NCI-H1417 (cell line): Measurements from ENCODE around the gene ZNF821.
"Not testable (repeated sequence)": the region's sequence is repeated elsewhere in the genome, so short reads cannot be mapped to it uniquely, and the experiment has no call there.

Experiments
- DNase-seq, 3 experiments: peaks; one replicate each; lab custom pipeline; 2025; lab: John Stamatoyannopoulos, UW

ZNF821 gene

DNA sequence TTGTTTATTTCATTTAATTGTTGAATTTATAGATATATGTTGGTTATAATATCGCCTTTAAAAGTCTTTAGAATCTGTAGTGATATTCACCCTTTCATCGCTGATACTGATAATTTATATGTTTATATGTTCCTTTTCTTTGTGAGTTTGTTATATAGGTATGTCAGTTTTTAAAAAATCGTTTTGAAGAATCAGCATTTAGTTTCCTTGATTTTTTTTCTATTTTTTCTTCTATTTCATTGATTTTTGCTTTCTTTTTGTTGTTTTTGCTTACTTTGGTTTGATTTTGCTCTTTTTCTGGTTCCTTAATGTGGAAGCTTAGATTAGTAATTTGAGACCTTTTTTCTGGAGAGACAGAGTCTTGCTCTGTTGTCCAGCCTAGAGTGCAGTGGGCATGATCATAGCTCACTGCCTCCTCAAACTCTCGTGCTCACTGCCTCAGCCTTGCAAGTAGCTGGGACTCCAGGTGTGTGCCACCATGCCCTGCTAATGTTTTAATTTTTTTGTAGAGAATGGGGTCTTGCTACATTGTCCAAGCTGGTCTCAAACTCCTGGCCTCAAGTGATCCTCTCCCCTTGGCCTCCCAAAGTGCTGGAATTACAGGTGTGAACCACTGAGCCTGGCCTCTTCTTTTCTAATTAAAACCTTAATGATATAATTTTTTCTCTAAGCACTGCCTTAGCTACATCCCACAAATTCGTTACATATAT is 18.8 kb upstream of the ZNF821 start:
- no peak for DNase-seq

DNA sequence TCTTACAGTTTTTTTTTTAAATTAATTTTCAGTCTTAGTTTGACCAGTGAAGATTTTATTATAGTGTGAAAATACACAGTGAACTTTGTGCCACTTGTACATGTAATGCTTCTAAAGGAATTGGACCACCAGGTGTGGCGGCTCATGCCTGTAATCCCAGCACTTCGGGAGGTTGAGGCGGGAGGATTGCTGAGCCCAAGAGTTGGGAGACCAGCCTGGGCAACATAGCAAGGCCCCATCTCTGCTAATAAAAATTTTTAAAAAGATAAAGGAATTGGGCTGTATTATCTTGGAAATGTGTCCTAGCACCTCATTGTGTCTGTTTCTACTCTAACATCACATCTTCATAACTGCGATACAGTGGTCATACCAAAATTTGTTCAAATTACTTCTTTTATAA is 15.2 kb upstream of the ZNF821 start:
- no peak for DNase-seq

DNA sequence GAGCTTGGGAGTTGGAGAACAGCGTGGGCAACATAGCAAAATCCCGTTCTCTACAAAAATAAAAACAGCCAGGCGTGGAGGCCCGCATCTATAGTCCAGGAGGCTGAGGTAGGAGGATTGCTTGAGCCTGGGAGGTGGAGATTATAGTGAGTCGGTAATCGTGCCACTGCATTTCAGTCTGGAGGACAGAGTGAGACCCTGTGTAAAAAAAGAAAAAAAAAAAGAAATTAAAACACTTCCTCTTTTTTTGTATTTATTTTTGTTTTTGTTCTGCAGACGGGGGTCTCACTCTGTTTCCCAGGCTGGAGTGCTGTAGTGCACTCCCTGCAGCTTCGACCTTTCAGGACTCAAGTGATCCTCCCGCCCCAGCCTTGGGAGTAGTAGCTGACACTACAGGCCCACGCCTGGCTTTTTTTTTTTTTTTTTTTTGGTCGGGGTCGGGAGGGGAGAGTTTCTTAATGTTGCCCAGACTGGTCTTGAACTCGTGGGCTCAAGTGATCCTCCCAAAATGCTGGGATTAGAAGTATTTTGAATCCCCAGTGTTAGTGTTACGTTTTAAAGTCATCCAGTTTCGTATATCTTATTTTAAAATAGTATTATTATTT is 12.9 kb upstream of the ZNF821 start:
- DNase-seq = no peak

DNA sequence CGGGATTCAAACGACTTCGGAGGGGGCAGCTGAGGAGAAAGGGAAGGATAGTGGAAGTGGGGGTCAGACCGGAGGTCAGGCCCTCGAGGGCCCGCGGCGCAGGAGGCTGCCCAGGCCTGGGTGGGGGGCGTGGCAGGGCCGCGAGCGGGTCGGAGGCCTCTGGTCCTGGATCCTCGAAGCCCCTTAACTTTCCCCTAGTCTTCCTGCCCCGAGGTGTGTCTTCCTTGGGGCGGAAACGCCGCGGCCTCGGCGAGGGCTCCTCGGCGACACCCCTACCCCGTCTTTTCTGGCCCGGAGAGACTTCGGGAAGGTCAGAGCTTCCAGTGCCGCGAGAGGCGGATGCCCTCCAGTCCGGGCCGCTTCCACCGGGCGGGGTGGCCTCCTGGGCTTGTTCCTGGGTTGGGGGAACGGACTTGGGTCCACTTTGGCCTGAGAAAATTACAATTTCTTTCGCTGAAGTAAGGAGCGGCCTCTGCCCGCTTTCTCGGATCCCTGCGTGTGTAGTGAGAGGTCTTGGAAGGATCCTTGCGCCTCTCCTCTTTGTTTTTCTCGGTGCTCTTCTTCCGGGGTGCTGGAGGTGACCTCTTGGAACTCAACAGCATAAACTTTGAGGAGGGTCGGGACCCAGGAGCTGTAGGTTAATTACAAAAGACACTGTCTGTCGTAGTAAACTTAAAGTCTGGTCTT is 11.8 kb upstream of the ZNF821 start:
- peak in 2 of 3 experiments; percentile 76 to 89 for DNase-seq

DNA sequence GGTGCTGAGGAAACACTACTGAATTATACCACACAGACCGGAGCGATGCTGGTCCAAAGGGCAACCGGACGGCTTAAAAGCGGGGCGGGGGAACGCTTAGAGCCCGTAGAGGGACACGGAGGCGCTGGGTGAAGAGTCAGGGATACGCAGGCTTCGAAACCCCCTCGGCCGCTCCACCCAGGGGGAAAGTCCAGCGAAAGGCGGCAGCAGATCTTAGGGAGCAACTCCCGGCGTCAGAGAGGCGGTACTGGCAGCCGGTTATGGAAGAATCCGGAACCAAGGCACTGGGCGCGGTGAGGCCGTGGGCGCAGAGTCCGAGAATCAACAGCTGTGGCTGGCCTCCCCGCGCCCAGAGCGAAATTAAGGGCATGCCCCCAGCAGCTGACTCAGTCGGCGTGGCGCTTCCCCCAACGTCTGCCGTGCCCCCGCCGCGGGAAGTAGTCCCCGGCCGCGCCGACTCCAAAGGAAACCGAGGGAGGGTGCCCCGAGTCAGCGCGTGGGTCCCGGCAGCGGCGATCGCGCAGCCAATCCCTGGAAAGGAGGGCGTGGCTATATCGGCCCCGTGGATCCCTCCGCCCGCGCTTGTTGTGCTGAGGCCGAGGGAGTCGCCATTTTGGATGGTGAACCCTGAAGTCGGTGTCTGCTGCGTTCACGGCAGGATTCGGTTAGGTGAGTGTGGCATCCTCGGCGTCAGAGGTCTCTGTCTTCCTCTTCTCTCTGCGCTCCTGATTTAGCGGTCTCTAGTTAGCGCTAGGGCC is 11.1 kb upstream of the ZNF821 start, which contains the start of gene IST1:
IST1 (plus strand) TSS at position 611 of the 758 bp plus-strand sequence. CDS start 20,110 bp downstream, outside the sequence.
- DNase-seq = peak; percentile 93 to 98 (median 96)

DNA sequence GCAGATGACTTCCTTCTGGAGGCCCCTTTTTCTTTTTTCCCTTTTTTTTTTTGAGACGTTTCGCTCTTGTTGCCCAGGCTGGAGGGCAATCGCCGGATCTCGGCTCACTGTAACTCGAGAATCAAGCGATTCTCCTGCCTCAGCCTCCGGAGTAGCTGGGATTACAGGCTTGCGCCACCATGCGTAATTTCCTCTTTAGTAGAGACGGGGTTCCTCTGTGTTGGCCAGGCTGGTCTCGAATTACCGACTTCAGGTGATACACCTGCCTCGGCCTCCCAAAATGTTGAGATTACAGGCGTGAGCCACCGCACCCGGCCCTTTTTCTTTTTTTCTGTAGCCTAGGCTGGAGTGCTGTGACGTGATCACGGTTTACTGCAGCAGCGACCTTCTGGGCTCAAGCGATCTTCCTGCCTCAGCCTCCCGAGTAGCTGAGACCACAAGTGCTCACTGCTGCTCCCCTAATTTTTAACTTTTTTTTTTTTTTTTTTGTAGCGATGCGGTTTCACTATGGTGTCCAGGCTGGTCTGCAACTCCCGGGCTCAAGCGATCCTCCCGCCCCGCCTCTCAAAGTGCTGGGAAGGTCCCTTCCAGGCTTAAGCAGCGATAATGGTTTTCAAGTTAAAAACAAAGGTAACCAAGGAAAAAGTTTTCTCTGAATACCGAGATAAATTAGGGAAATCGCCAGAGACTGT is 10.4 kb upstream of the ZNF821 start:
- DNase-seq = peak; percentile 22 to 75 (median 65)

DNA sequence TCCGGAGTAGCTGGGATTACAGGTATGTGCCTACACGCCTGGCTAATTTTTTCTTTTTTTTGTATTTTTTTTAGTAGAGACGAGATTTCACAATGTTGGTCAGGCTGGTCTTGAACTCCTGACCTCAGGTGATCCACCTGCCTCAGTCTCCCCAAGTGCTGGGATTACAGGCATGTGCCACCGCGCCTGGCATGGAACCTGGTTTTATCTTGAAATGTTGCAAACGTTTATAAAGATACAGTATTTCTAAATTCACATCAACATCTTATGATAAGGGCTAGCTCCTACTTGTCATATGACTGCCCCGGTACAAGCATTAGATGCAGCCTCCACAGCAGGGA is 9.9 kb upstream of the ZNF821 start:
- DNase-seq = no peak

DNA sequence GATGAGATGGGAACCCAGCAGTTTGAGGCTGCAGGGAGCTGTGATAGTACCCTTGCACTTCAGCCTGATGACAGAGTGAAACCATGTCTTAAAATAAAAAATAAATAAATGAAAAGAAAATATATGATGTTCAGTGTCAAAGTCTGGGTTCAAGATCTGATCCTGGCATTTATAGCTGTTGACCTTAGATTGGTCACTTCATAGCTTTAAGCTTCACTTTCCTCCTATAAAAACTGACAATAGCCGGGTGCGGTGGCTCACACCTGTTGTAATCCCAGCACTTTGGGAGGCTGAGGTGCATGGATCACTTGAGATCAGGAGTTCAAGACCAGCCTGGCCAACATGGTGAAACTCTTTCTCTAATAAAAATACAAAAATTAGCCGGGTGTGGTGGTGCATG is 5.2 kb upstream of the ZNF821 start:
- DNase-seq = no peak

DNA sequence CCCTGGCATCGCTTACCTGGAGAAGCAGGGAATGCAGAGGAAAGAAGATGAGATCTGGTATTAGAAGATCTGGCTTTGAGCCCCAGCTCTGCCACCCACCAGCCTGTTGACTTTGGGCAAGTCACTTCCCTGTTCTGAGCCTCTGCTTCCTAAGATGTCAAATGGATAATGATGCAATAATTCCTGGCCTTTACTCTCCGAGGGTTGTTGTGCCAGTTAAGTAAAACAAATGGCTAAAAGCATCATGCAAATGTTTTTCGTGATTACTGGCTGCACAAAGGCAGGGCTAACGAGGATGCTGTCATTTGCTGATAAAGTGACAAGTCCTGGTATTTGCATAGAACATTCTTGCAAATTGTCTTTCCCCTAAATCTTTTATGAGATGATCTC is 1.3 kb upstream of the ZNF821 start:
- no peak for DNase-seq

DNA sequence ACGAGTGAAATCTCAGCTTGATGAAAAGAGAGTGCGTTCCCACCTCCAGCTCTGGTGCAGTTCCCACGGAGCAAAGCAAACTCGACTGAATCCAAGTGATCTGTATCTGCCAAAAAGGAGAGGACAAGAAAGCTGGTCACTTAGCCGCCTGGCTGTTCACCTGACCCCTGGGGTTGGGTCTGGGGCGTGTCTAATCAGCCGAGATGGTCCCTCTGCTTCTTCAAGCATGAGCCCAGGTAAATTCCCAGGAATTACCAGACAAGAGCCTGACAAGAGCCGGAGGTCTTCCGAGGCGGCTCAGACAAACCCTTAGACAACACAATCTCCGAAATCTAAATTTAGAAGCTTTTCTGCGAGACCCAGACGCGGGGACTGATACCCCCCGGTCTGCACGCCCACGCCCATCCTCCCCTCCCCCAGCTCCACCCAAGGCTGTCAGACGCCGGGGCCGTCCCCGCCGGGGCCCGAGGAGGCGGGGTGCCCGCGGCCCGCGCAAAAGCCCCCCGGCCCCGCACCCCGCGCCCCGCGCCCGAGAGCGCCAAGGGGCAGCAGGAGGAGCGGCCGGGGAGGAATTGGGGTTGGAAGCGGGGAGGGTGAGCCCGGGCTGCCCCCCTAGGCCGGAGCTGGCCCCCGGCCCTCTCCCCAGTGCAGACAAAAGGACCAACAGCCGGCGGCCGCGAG is 674 bp downstream of the ZNF821 start:
- DNase-seq = peak; percentile 10 to 63 (median 60)

DNA sequence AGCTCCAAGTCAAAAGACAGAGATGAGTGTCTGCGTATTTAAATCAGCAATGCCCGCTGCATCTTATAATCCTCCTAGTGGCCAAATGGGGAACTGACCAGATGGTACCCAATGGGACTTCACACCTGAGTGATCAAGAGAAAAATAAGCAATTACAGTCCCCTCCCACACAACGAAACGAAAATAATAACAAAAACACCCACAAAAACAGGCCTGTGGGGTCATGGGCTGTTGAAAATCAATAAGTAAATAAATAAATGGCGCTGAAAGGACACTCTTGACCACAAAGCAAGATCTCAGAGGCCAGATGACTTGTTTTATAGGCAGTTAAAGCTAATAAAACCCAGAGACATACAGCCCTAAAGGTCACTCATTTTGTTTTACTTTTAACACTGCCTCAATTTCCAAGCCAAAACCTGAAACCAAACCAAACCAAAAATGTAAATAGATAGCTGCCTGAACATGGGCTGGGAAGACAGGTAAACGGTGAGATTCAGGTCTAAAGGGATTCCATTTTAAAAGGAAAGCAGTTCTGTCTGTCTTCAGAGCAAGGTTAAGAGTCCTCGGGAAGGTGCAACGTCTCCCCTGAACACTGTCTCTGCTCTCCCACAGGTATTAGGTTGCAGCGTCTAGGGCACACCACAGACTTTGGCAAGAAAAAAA is 1.3 kb downstream of the ZNF821 start:
- peak; percentile 56 to 84 (median 67) for DNase-seq

DNA sequence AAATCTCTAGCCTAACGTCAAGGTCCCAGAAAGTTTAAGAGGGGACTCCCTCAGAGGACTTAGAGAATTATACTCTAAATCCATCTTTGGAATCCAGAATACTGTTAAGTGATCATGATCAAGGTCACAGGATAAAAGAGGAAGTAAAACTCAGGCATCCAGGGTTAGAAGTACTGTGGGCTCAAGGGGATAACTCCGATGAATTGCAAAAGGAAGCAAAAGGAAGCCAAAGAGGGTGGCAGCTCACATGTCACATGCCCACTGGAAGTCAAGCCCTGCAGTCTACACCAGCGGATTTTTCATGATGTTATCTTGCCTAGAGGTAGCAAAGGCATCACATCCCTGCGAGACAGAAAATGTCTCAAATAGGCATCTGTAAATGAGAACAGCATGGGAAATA is 3.8 kb downstream of the ZNF821 start:
- DNase-seq = no peak

DNA sequence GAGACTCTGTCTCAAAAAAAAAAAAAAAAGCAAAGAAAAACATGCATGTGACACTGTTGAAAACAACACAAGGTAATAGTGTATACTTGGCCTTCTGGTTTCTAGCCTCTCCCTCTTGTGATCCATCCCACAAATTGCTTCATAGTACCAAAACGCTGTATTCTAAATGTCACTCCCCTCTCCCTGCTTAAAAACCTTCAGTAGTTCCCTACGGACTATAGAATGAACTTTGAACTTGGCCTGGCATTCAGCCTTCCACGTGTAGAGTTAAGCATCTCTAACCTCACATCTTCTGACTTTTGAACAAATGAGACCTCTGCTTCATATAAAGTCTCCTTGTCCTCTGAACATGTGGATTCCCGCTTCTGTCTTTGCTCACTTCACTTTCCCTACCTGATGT is 5.1 kb downstream of the ZNF821 start:
- DNase-seq = no peak

DNA sequence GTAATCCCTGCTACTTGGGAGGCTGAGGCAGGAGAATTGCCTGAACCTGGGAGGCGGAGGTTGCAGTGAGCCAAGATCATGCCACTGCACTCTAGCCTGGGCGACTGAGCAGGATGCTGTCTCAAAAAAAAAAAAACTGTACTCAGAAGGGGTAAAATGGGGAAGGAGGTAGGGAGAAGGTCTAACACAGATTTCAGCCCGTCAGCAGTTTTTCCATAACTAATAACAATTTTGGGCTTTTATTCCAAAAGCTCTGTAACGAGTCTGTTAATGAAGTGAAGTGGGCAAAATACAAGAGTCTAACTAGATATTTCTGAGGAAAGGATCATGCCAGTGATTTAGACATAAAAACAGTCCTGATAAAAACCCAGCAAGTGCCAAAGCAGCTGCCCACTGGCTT is 10.8 kb downstream of the ZNF821 start:
- no peak for DNase-seq

DNA sequence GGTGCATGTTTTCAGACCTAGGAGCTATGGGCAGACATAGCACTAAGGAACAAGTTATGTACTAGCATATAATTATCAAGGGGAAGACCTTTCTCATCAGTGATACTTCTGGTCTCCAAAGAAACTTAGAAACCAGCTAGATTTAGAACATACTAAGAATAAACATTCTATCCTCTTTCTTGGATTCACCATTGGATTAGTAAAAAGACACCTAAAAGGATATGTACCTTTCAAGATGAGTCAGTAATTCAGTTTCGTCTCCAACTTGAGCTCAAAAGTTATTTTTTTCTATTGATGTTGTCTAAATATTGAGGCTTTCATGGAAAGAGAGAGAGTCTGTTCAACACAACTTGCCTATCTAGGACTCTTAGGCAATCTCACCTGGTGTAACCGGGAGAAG is 13.2 kb downstream of the ZNF821 start:
- no peak for DNase-seq

DNA sequence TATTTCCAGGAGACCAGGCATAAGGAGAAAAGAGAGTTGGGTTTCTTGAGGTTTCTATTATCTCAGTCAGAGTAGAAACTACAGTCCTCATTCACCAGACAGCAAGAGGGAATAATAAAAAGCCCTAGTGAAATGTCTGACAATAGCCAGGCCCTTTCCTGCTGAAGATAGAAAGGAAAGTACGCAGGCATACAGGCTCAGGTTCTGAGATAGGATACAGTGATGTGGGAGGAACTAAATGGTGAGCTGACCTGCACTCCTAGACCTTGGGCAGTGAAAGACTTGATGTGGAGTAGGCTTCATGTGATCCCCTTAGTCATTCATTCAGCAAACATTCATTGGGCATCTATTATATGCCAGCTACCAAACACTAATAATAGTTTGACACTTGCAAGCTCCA is 14.9 kb downstream of the ZNF821 start:
- DNase-seq = no peak

DNA sequence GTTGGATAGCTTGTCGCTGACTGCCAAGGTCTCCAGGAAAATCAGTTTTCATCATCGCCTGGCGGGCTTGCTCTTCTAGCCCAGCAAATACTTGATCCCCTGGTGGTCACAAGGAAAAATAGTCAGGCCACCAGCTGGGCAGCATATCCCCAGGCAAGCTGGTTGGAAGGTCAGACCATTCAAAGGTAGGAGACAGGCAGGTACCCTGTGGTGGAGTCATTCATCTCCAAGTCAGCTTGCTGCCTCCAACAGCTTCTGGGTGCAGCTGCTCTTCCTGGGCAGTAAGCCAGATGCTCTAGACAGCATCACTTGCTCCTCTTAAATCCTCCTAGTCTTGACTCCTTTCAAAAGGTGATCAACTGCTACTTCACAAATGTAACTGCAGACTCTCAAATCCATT is 16.0 kb downstream of the ZNF821 start:
- DNase-seq = peak in 2 of 3 experiments; percentile 15 to 66

DNA sequence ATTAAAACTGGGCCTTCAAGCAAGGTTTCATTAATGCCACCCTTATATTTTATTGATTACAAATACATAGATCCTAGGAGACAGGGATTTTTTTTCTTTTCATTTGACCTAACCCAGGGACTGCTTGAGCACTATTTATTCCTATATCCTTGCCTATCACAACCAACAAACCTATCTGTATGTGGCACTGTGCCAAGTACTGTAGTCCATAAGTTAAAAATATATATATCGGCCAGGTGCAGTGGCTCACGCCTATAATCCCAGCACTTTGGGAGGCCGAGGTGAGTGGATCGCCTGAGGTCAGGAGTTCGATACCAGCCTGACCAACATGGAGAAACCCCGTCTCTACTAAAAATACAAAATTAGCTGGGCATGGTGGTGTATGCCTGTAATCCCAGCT is 16.8 kb downstream of the ZNF821 start:
- DNase-seq = not testable (repeated sequence)

DNA sequence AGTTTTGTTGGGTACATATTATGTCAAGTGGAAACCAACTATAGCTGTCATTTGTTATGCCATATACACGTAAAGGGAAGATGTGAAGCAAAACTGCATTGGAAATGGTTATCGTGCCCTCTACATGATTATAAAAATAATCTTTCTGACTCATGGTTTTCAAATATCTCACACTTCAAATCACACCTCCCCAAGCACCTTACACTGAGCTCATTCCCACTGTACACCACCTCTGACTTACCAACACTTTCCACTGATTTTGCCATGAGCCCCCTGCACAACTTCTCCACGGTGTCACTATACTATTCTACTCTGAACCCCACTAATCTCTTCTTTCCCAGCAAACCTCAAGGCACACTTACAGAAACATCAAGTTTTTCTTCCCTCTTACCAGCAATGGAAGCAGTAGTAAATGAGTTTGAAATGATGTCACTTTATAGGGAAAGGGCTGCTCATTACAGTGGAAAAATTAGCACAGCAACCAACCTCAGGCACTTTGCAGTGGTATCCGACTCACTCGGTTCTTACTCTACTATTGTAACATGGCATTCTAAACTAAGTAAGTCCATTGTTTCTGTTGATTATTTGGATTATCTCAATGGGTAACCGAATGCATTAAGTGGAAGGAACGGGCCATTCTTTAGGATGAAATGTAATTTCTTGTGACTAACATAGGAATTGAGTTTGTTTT is 18.7 kb downstream of the ZNF821 start:
- no peak for DNase-seq

DNA sequence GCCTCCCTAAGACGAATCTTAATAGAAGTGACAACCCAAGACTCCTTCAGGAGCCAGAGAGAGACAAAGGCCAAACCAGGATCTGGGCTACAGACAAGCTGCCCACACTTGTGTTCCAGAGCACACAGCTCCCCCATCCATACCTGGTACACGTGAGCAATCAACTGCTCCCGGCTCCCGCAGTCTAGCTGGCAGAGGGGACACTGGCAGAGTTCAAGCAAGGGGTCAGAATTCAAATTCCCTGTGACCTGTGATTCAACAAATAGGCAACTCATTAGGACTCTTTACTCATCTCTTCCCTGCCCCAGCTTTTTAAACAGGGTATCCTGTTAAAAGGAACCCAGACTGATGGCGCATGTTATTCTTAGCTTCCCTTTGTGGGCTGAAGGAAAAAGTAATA is 20.0 kb downstream of the ZNF821 start:
- DNase-seq = no peak
